Islet of Langerhans (tissue), 1 donor: ENCODE measurements around the gene RFX5.
"Not testable (repeated sequence)": the region's sequence is repeated elsewhere in the genome, so short reads cannot be mapped to it uniquely, and the experiment has no call there.

Experiments used
- FAIRE-seq: peaks from one replicate; lab custom pipeline; 2011; peaks lifted over from hg19 to GRCh38; lab: Jason Lieb, UNC

RFX5 gene

GRCh38 chr1:151361883-151362282 is 14.8 kb upstream of the RFX5 start:
- FAIRE-seq: no peak

- no peak for FAIRE-seq
These were observed 9.6 kb upstream of the RFX5 start for GRCh38 chr1:151356696-151357095.

GRCh38 chr1:151352021-151352718 is 5.1 kb upstream of the RFX5 start:
- no peak for FAIRE-seq

- not testable (repeated sequence) for FAIRE-seq
These were observed 3.3 kb upstream of the RFX5 start for GRCh38 chr1:151350323-151350722.

GRCh38 chr1:151347523-151348246 is 633 bp upstream of the RFX5 start:
- no peak for FAIRE-seq

GRCh38 chr1:151346082-151346768 is 827 bp downstream of the RFX5 start:
- FAIRE-seq: no peak

GRCh38 chr1:151344291-151344690 is 2.8 kb downstream of the RFX5 start:
- FAIRE-seq: no peak

GRCh38 chr1:151343587-151343986 is 3.5 kb downstream of the RFX5 start:
- no peak for FAIRE-seq

GRCh38 chr1:151342569-151342968 is 4.5 kb downstream of the RFX5 start:
- FAIRE-seq: no peak

GRCh38 chr1:151342021-151342420 is 5.0 kb downstream of the RFX5 start:
- no peak for FAIRE-seq

GRCh38 chr1:151340870-151341754 is 5.9 kb downstream of the RFX5 start:
- FAIRE-seq: peak; percentile 88

- no peak for FAIRE-seq
These were observed 10.5 kb downstream of the RFX5 start for GRCh38 chr1:151336556-151336955.

- no peak for FAIRE-seq
These were observed 12.2 kb downstream of the RFX5 start for GRCh38 chr1:151334822-151335221.

- FAIRE-seq: no peak
These were observed 19.0 kb downstream of the RFX5 start for GRCh38 chr1:151327903-151328674.

GRCh38 chr1:151327223-151327902 is 19.7 kb downstream of the RFX5 start, which contains the start of gene PI4KB:
Gene PI4KB (minus strand): TSS chr1:151327416. CDS start chr1:151316481, 10,935 bp downstream.
- peak; percentile 36 for FAIRE-seq

GRCh38 chr1:151326619-151327222 is 20.3 kb downstream of the RFX5 start:
- FAIRE-seq: no peak

GRCh38 chr1:151325646-151326429 is 21.2 kb downstream of the RFX5 start:
- FAIRE-seq: no peak

GRCh38 chr1:151325231-151325630 is 21.8 kb downstream of the RFX5 start:
- no peak for FAIRE-seq

- no peak for FAIRE-seq
These were observed 22.6 kb downstream of the RFX5 start for GRCh38 chr1:151324390-151324930.
